Caco-2 (cell line): ENCODE measurements around the gene GNAO1. TPM values are rescaled to one million over a fixed set of nuclear protein-coding genes. Genes with fewer than 3 reads are reported as not detected.

ENCODE experiments used
- BruUV-seq: library from RNA; stranded (reverse); fragments of 400-500 nt; replicated peaks from 2 replicates; lab custom pipeline; 2021; lab: Mats Ljungman, UMichigan
- CTCF ChIA-PET: fragments of 300-600 bp; sonication (Branson Sonifier 250); formaldehyde crosslinking; loops from one replicate; lab custom pipeline; 2022; ENCODE audit warnings: antibody characterized with exemption; lab: Charles Lee
- POLR2A ChIA-PET: fragments of 300-600 bp; sonication (Branson Sonifier 250); formaldehyde crosslinking; loops from one replicate; lab custom pipeline; 2022; ENCODE audit warnings: antibody characterized with exemption; lab: Charles Lee
- DNase-seq, 2 experiments: peaks; one replicate each; pipeline versions ENCODE4 v3.0.0 to v3.0.0-alpha.2; 2020 to 2022
- H3K27me3 ChIP-seq: replicated peaks from 2 replicates; pipeline ENCODE4 v1.6.0; 2011; ENCODE audit warnings: low read length; ENCODE audit not compliant: control insufficient read depth, insufficient read depth
- H3K36me3 ChIP-seq: 2 replicates; pipeline ENCODE4 v1.5.1; 2011; ENCODE audit warnings: low read length; ENCODE audit not compliant: control insufficient read depth, insufficient read depth
- H3K4me1 ChIP-seq: fragments of 250-450 bp; sonication (Bioruptor Pico); 2 replicates; pipeline ENCODE4 v1.5.1; 2020; ENCODE audit warnings: mild to moderate bottlenecking
- H3K4me3 ChIP-seq: 2 replicates; pipeline ENCODE4 v1.5.1; 2011; ENCODE audit warnings: low read depth, mild to moderate bottlenecking, control low read depth, low read length
- H3K9me3 ChIP-seq: fragments of 250-450 bp; sonication (Bioruptor Pico); 2 replicates; pipeline ENCODE4 v1.5.1; 2020; ENCODE audit warnings: mild to moderate bottlenecking, moderate library complexity
- H3K27ac Mint-ChIP-seq: one replicate; pipeline ENCODE4 v1.8.0; 2022; ENCODE audit warnings: mixed read lengths; ENCODE audit not compliant: unreplicated experiment
- H3K27me3 Mint-ChIP-seq: one replicate; pipeline ENCODE4 v1.8.0; 2022; ENCODE audit warnings: mixed read lengths; ENCODE audit not compliant: insufficient read depth, unreplicated experiment
- H3K36me3 Mint-ChIP-seq: one replicate; pipeline ENCODE4 v1.8.0; 2022; ENCODE audit warnings: mild to moderate bottlenecking, mixed read lengths; ENCODE audit not compliant: insufficient read depth, unreplicated experiment
- H3K4me1 Mint-ChIP-seq: one replicate; pipeline ENCODE4 v1.8.0; 2022; ENCODE audit warnings: low read depth, mixed read lengths; ENCODE audit not compliant: unreplicated experiment
- H3K4me3 Mint-ChIP-seq: one replicate; pipeline ENCODE4 v1.8.0; 2022; ENCODE audit warnings: mild to moderate bottlenecking, moderate library complexity, mixed read lengths; ENCODE audit not compliant: unreplicated experiment
- H3K9me3 Mint-ChIP-seq: one replicate; pipeline ENCODE4 v1.8.0; 2022; ENCODE audit warnings: mixed read lengths; ENCODE audit not compliant: unreplicated experiment
- CTCF ChIP-seq, 2 experiments: fragments of 200-600 bp in 1 of 2; IDR thresholded peaks; 1 replicate in 1 of 2; 2 replicates in 1 of 2; pipeline versions ENCODE4 v1.5.1 to v1.8.0; 2011 to 2022; ENCODE audit warnings: antibody characterized with exemption in 1 of 2, control low read depth in 1 of 2, inconsistent platforms in 1 of 2, low read depth in 1 of 2, low read length in 1 of 2, mild to moderate bottlenecking in 1 of 2, moderate library complexity in 1 of 2; ENCODE audit not compliant: insufficient read depth in 1 of 2, severe bottlenecking in 1 of 2, unreplicated experiment in 1 of 2
- intact Hi-C: fragments of 100-400 bp; cut with micrococcal nuclease; formaldehyde crosslinking; loops from one replicate; pipeline ENCODE4 v1.10.0; 2022; ENCODE audit not compliant: unreplicated experiment
- total RNA-seq: library from RNA; stranded (reverse); gene quantifications from 2 replicates; pipeline ENCODE4 v1.2.3, GENCODE V29; 2022

Gene GNAO1
- total RNA-seq, 1 experiment from 2014 or later = 3.2 TPM

GRCh38 chr16:56284521-56284920 lies 93.2 kb downstream of the GNAO1 start:
- CTCF ChIA-PET = no interaction called here
- intact Hi-C loops = loop anchor here (10.0 kb wide), 1 partner anchor 240 kb away; no protein-coding TSS in a partner anchor
- no peaks in the 10 kb centered on the region for H3K9me3 ChIP-seq

GRCh38 chr16:56286809-56287208 lies 95.5 kb downstream of the GNAO1 start:
- DNase-seq = no peak
- Mint-ChIP-seq H3K36me3 (no peaks in the 10 kb centered on the region), H3K4me1 (peaks cover 13% of the 10 kb centered on the region), H3K4me3 (no peak overlapping the region), H3K27me3 (no peaks in the 10 kb centered on the region), H3K9me3 (no peaks in the 10 kb centered on the region), H3K27ac (no peak overlapping the region)
- no peaks in the 10 kb centered on the region for H3K27me3 ChIP-seq
- no TSS peak for BruUV-seq
- TF ChIP-seq CTCF (IDR thresholded peaks at IDR 0.05; ENCODE audit: insufficient read depth in 1 of 2, low read depth in 1 of 2, low read length in 1 of 2, severe bottlenecking in 1 of 2, unreplicated experiment in 1 of 2) = no peak
- CTCF ChIA-PET = no interaction called here
- no peak overlapping the region for H3K4me3 ChIP-seq
- H3K9me3 ChIP-seq = no peaks in the 10 kb centered on the region
- intact Hi-C loops = loop anchor here (10.0 kb wide), 1 partner anchor 242 kb away; no protein-coding TSS in a partner anchor
- POLR2A ChIA-PET = no interaction called here
- no peaks in the 10 kb centered on the region for H3K36me3 ChIP-seq
- H3K4me1 ChIP-seq = peaks cover 6% of the 10 kb centered on the region; the same call in 1 of the 2 replicates

More at GRCh38 chr16:56284521-56284920, 93.2 kb downstream of the GNAO1 start:
- Mint-ChIP-seq H3K27ac (no peak overlapping the region), H3K9me3 (no peaks in the 10 kb centered on the region), H3K4me3 (no peak overlapping the region), H3K36me3 (no peaks in the 10 kb centered on the region), H3K4me1 (peaks cover 4% of the 10 kb centered on the region), H3K27me3 (no peaks in the 10 kb centered on the region)
- no peak for TF ChIP-seq CTCF (IDR thresholded peaks at IDR 0.05; ENCODE audit: insufficient read depth in 1 of 2, low read depth in 1 of 2, low read length in 1 of 2, severe bottlenecking in 1 of 2, unreplicated experiment in 1 of 2)
- Histone ChIP-seq H3K36me3 (no peaks in the 10 kb centered on the region), H3K27me3 (no peaks in the 10 kb centered on the region), H3K4me1 (no peaks in the 10 kb centered on the region; the same call in 1 of the 2 replicates), H3K4me3 (no peak overlapping the region)
- no peak for DNase-seq
- BruUV-seq = no TSS peak
- POLR2A ChIA-PET = no interaction called here

- Mint-ChIP-seq H3K27ac (no peak overlapping the region), H3K4me1 (peaks cover 13% of the 10 kb centered on the region), H3K9me3 (no peaks in the 10 kb centered on the region), H3K36me3 (no peaks in the 10 kb centered on the region), H3K4me3 (no peak overlapping the region), H3K27me3 (no peaks in the 10 kb centered on the region)
- Histone ChIP-seq H3K4me3 (no peak overlapping the region), H3K27me3 (0 out of 2 replicates have a peak, but pooled peaks cover 1% of the 10 kb centered on the region), H3K4me1 (peaks cover 6% of the 10 kb centered on the region; the same call in 1 of the 2 replicates), H3K36me3 (no peaks in the 10 kb centered on the region), H3K9me3 (no peaks in the 10 kb centered on the region)
- no TSS peak for BruUV-seq
- no peak for TF ChIP-seq CTCF (IDR thresholded peaks at IDR 0.05; ENCODE audit: insufficient read depth in 1 of 2, low read depth in 1 of 2, low read length in 1 of 2, severe bottlenecking in 1 of 2, unreplicated experiment in 1 of 2)
- DNase-seq = no peak
- POLR2A ChIA-PET = no interaction called here
- intact Hi-C loops = loop anchor here (10.0 kb wide), 1 partner anchor 243 kb away; no protein-coding TSS in a partner anchor
- CTCF ChIA-PET = interaction anchor here (0.7 kb wide), 1 partner anchor 34 kb away, joined by 3 read pairs; no protein-coding TSS in a partner anchor
Observed at GRCh38 chr16:56288019-56288418, 96.7 kb downstream of the GNAO1 start.
